Mesenchymal stem cell (in vitro differentiated cells and primary cell): ENCODE measurements around the gene TTLL11.

Experiments used
- DNase-seq: peaks from one replicate; pipeline ENCODE4 v3.0.0-alpha.2; 2013
- H2AFZ ChIP-seq: one replicate; pipeline ENCODE4 v1.6.1; 2013; ENCODE audit warnings: low read depth, mild to moderate bottlenecking, control low read depth, inconsistent platforms, low read length, moderate library complexity
- H2AK5ac ChIP-seq: 2 replicates; pipeline ENCODE4 v1.6.1; 2013; ENCODE audit warnings: low read length, moderate library complexity, mild to moderate bottlenecking, inconsistent platforms; ENCODE audit not compliant: severe bottlenecking
- H2BK120ac ChIP-seq: one replicate; pipeline ENCODE4 v1.6.1; 2013; ENCODE audit warnings: low read depth, mild to moderate bottlenecking, inconsistent platforms, low read length, moderate library complexity
- H2BK12ac ChIP-seq, 2 experiments: one replicate each; pipeline ENCODE4 v1.6.1; 2013; ENCODE audit warnings: inconsistent platforms in 2 of 2, low read length in 2 of 2, mild to moderate bottlenecking in 2 of 2, moderate library complexity in 2 of 2, control low read depth in 1 of 2
- H2BK15ac ChIP-seq: one replicate; pipeline ENCODE4 v1.6.1; 2013; ENCODE audit warnings: mild to moderate bottlenecking, low read depth, inconsistent platforms; ENCODE audit not compliant: poor library complexity, severe bottlenecking
- H2BK5ac ChIP-seq: 2 replicates; pipeline ENCODE4 v1.6.1; 2013; ENCODE audit warnings: low read depth, mild to moderate bottlenecking, low read length, control low read depth, inconsistent platforms; ENCODE audit not compliant: poor library complexity, severe bottlenecking
- H3K14ac ChIP-seq, 2 experiments: one replicate each; pipeline ENCODE4 v1.6.1; 2013; ENCODE audit warnings: inconsistent platforms in 2 of 2, low read length in 2 of 2, control low read depth in 1 of 2, mild to moderate bottlenecking in 1 of 2, moderate library complexity in 1 of 2
- H3K18ac ChIP-seq, 2 experiments: one replicate each; pipeline ENCODE4 v1.6.1; 2013; ENCODE audit warnings: inconsistent platforms in 2 of 2, low read length in 2 of 2, control low read depth in 1 of 2, low read depth in 1 of 2, mild to moderate bottlenecking in 1 of 2
- H3K23ac ChIP-seq, 2 experiments: one replicate each; pipeline ENCODE4 v1.6.1; 2013; ENCODE audit warnings: inconsistent platforms in 2 of 2, low read length in 2 of 2, mild to moderate bottlenecking in 2 of 2, moderate library complexity in 2 of 2, control low read depth in 1 of 2
- H3K27ac ChIP-seq: 2 replicates; pipeline ENCODE4 v1.5.1; 2013; ENCODE audit warnings: mild to moderate bottlenecking, moderate library complexity, low read length, control low read depth, inconsistent platforms; ENCODE audit not compliant: poor library complexity, severe bottlenecking
- H3K27me3 ChIP-seq, 2 experiments: 2 replicates each; pipeline versions ENCODE4 v1.6.1 to v1.7.0; 2013; ENCODE audit warnings: low read length in 2 of 2, mild to moderate bottlenecking in 2 of 2, moderate library complexity in 2 of 2, control low read depth in 1 of 2, inconsistent platforms in 1 of 2; ENCODE audit not compliant: control insufficient read depth in 1 of 2, insufficient read depth in 1 of 2
- H3K36me3 ChIP-seq, 2 experiments: 2 replicates each; pipeline versions ENCODE4 v1.6.1 to v1.7.0; 2013; ENCODE audit warnings: low read length in 2 of 2, control low read depth in 1 of 2, inconsistent platforms in 1 of 2, low read depth in 1 of 2, mild to moderate bottlenecking in 1 of 2; ENCODE audit not compliant: insufficient read depth in 2 of 2, control insufficient read depth in 1 of 2
- H3K4ac ChIP-seq, 2 experiments: one replicate each; pipeline ENCODE4 v1.6.1; 2013; ENCODE audit warnings: inconsistent platforms in 2 of 2, low read length in 2 of 2, mild to moderate bottlenecking in 2 of 2, moderate library complexity in 2 of 2, control low read depth in 1 of 2, low read depth in 1 of 2
- H3K4me1 ChIP-seq: 2 replicates; pipeline ENCODE4 v1.6.1; 2013; ENCODE audit warnings: low read depth, low read length, control low read depth; ENCODE audit not compliant: control insufficient read depth, insufficient read depth
- H3K4me2 ChIP-seq: 2 replicates; pipeline ENCODE4 v1.6.1; 2013; ENCODE audit warnings: low read length, mild to moderate bottlenecking, inconsistent platforms; ENCODE audit not compliant: poor library complexity, severe bottlenecking
- H3K4me3 ChIP-seq, 2 experiments: 2 replicates each; pipeline versions ENCODE4 v1.5.1 to v1.7.0; 2013; ENCODE audit warnings: low read length in 2 of 2, mild to moderate bottlenecking in 2 of 2, control low read depth in 1 of 2, low read depth in 1 of 2; ENCODE audit not compliant: insufficient read depth in 1 of 2
- H3K79me1 ChIP-seq: replicated peaks from 2 replicates; pipeline ENCODE4 v1.6.1; 2013; ENCODE audit warnings: mild to moderate bottlenecking, control low read depth, low read length, inconsistent platforms; ENCODE audit not compliant: poor library complexity, severe bottlenecking
- H3K9ac ChIP-seq: 2 replicates; pipeline ENCODE4 v1.7.0; 2013; ENCODE audit warnings: mild to moderate bottlenecking, low read length, moderate library complexity
- H3K9me3 ChIP-seq: 2 replicates; pipeline ENCODE4 v1.7.0; 2013; ENCODE audit warnings: mild to moderate bottlenecking, low read length; ENCODE audit not compliant: control insufficient read depth
- H4K8ac ChIP-seq: one replicate; pipeline ENCODE4 v1.6.1; 2013; ENCODE audit warnings: inconsistent platforms, mild to moderate bottlenecking, low read length, moderate library complexity
- H4K91ac ChIP-seq: one replicate; pipeline ENCODE4 v1.6.1; 2013; ENCODE audit warnings: mild to moderate bottlenecking, low read length, inconsistent platforms
- WGBS: methylation state at CpG from one replicate; pipeline ENCODE4 v1.1.7; 2013; ENCODE audit warnings: mixed read lengths; 5-methylcytosine and 5-hydroxymethylcytosine counted together

Gene TTLL11

GRCh38 chr9:121949766-121950165, 143.3 kb downstream of the TTLL11 start:
- H3K4ac ChIP-seq = no peak overlapping the region
- no peak overlapping the region for H2AK5ac ChIP-seq
- no peak overlapping the region for H3K9ac ChIP-seq
- no peak overlapping the region for H3K4me2 ChIP-seq
- no peak overlapping the region for H2BK5ac ChIP-seq
- no peak overlapping the region for H3K14ac ChIP-seq
- H3K36me3 ChIP-seq = no peaks in the 10 kb centered on the region
- 96% methylated on average over 4 of the region's 4 CpGs for WGBS
- no peak overlapping the region for H4K91ac ChIP-seq
- no peak overlapping the region for H3K4me3 ChIP-seq
- no peak for DNase-seq
- H3K79me1 ChIP-seq = no peaks in the 10 kb centered on the region
- H3K18ac ChIP-seq = no peak overlapping the region
- no peak overlapping the region for H2BK120ac ChIP-seq
- no peak overlapping the region for H3K23ac ChIP-seq
- H3K4me1 ChIP-seq = peaks cover 15% of the 10 kb centered on the region
- H3K27me3 ChIP-seq = no peaks in the 10 kb centered on the region
- no peak overlapping the region for H2AFZ ChIP-seq
- H2BK12ac ChIP-seq = no peak overlapping the region
- H4K8ac ChIP-seq = no peak overlapping the region
- no peak overlapping the region for H2BK15ac ChIP-seq
- no peak overlapping the region for H3K27ac ChIP-seq
- H3K9me3 ChIP-seq = no peaks in the 10 kb centered on the region

- H3K27me3 ChIP-seq = no peaks in the 10 kb centered on the region
- H3K9ac ChIP-seq = no peak overlapping the region
- H3K4me1 ChIP-seq = peaks cover 16% of the 10 kb centered on the region
- no peak overlapping the region for H2BK120ac ChIP-seq
- H2BK15ac ChIP-seq = no peak overlapping the region
- no peak overlapping the region for H3K4ac ChIP-seq
- 86% methylated on average over 4 of the region's 4 CpGs for WGBS
- no peak overlapping the region for H2BK12ac ChIP-seq
- no peak overlapping the region for H4K8ac ChIP-seq
- no peak overlapping the region for H2AFZ ChIP-seq
- no peak overlapping the region for H3K18ac ChIP-seq
- no peak overlapping the region for H3K4me2 ChIP-seq
- no peaks in the 10 kb centered on the region for H3K79me1 ChIP-seq
- H4K91ac ChIP-seq = no peak overlapping the region
- H3K23ac ChIP-seq = no peak overlapping the region
- H2AK5ac ChIP-seq = no peak overlapping the region
- no peak overlapping the region for H3K27ac ChIP-seq
- no peak overlapping the region for H3K14ac ChIP-seq
- no peaks in the 10 kb centered on the region for H3K9me3 ChIP-seq
- no peak overlapping the region for H2BK5ac ChIP-seq
- H3K36me3 ChIP-seq = no peaks in the 10 kb centered on the region
- no peak overlapping the region for H3K4me3 ChIP-seq
- DNase-seq = no peak
Measured at GRCh38 chr9:121949364-121949763, 143.7 kb downstream of the TTLL11 start.

- Histone ChIP-seq H4K91ac (no peak overlapping the region), H3K4me3 (no peak overlapping the region), H3K9ac (no peak overlapping the region), H3K23ac (no peak overlapping the region), H3K9me3 (no peaks in the 10 kb centered on the region), H2BK12ac (no peak overlapping the region), H2AFZ (no peak overlapping the region), H3K14ac (no peak overlapping the region), H3K4me2 (no peak overlapping the region), H3K79me1 (peaks cover 2% of the 10 kb centered on the region), H2BK15ac (no peak overlapping the region), H3K36me3 (no peaks in the 10 kb centered on the region), H3K4me1 (peaks cover 16% of the 10 kb centered on the region), H3K4ac (no peak overlapping the region), H3K27me3 (no peaks in the 10 kb centered on the region), H4K8ac (no peak overlapping the region), H2BK120ac (no peak overlapping the region), H2AK5ac (no peak overlapping the region), H3K18ac (no peak overlapping the region), H3K27ac (no peak overlapping the region), H2BK5ac (no peak overlapping the region)
- no peak for DNase-seq
- WGBS = 42% methylated on average over 2 of the region's 4 CpGs
Measured at GRCh38 chr9:121947775-121948174, 145.3 kb downstream of the TTLL11 start.

GRCh38 chr9:121946465-121946864, 146.6 kb downstream of the TTLL11 start:
- no peak overlapping the region for H2BK12ac ChIP-seq
- H3K4ac ChIP-seq = no peak overlapping the region
- no peak overlapping the region for H3K14ac ChIP-seq
- no peak overlapping the region for H3K4me3 ChIP-seq
- no peak overlapping the region for H2AK5ac ChIP-seq
- no peaks in the 10 kb centered on the region for H3K36me3 ChIP-seq
- no peak overlapping the region for H2BK15ac ChIP-seq
- no peak overlapping the region for H3K4me2 ChIP-seq
- H3K27me3 ChIP-seq = peaks cover 0 to 4% of the 10 kb centered on the region in 2 experiments
- H3K23ac ChIP-seq = no peak overlapping the region
- no peak overlapping the region for H3K9ac ChIP-seq
- H3K18ac ChIP-seq = no peak overlapping the region
- H2AFZ ChIP-seq = no peak overlapping the region
- peaks cover 2% of the 10 kb centered on the region for H3K79me1 ChIP-seq
- no peak overlapping the region for H4K91ac ChIP-seq
- H4K8ac ChIP-seq = no peak overlapping the region
- no peak overlapping the region for H3K27ac ChIP-seq
- no peak for DNase-seq
- H3K9me3 ChIP-seq = no peaks in the 10 kb centered on the region
- no peak overlapping the region for H2BK5ac ChIP-seq
- 84% methylated on average over 4 of the region's 5 CpGs for WGBS
- no peak overlapping the region for H2BK120ac ChIP-seq
- peaks cover 16% of the 10 kb centered on the region for H3K4me1 ChIP-seq
